Measurements from ENCODE around the gene SKOR1. TPM values are rescaled to one million over a fixed set of nuclear protein-coding genes. Genes with fewer than 3 reads are reported as not detected.

Gene SKOR1
- total and polyA plus RNA-seq, 2 of the 4 experiments (the other 2 are of a cell fraction) = 0.03 TPM; not detected in 1

DNA sequence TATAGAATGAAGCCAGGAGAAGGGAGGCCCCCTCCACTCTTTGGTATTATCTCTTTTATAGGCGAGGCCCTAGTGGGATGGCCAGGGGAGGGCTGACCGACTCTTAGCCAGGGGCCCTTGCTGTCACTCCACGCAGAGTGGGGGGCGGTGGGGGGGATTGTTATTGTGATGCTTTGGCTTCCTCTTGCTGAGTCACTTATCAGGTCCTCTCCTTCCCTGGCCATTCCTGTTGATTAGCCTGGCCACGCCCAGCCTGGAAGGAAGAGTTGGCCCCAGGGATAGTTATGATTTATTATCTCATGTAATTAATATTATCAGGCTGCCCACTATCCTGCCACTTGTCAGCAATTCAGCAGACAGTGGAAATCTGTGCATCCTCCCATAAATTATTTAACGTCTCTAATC lies 25.5 kb upstream of the SKOR1 start:
- intact Hi-C loops (cut with micrococcal nuclease) = no loop called here
- no peaks in the 10 kb centered on the region for H3K27me3 ChIP-seq (ENCODE audit: control insufficient read depth, insufficient read depth, low read length)
- H3K18ac ChIP-seq (ENCODE audit: low read depth, low read length) = no peak overlapping the region
- POLR2A ChIA-PET (ENCODE audit: unreplicated experiment) = no interaction called here
- TF ChIP-seq MAZ (IDR thresholded peaks at IDR 0.05; ENCODE audit: borderline replicate concordance, low read depth, low read length) = no peak
- TF ChIP-seq SMC3 (IDR thresholded peaks at IDR 0.05; ENCODE audit: low read depth, low read length) = no peak
- no peak for TF ChIP-seq CHD1 (IDR thresholded peaks at IDR 0.05; ENCODE audit: low read depth, low read length)
- no peak for TF ChIP-seq POLR2A (IDR thresholded peaks at IDR 0.05; ENCODE audit: low read depth, low read length)
- TF ChIP-seq CTCF (conservative IDR thresholded peaks at IDR 0.05; ENCODE audit: low read depth, low read length) = no peak
- no peak overlapping the region for H2BK15ac ChIP-seq (ENCODE audit: low read depth, low read length)
- H4K5ac ChIP-seq (ENCODE audit: low read depth, low read length) = no peak overlapping the region
- CTCF ChIA-PET = no interaction called here
- H3K79me1 ChIP-seq (ENCODE audit: low read depth in 1 of 2, low read length in 2 of 2) = no peaks in the 10 kb centered on the region; a peak in 1 of 4 replicates
- peaks cover 1% of the 10 kb centered on the region for H3K9me3 ChIP-seq (ENCODE audit: control insufficient read depth, insufficient read depth, low read length)
- H2AFZ ChIP-seq (replicated peaks; ENCODE audit: low read length, poor library complexity) = no peak overlapping the region
- no peak overlapping the region for H3K4me2 ChIP-seq (ENCODE audit: low read depth, low read length)
- H2BK120ac ChIP-seq (ENCODE audit: low read depth, low read length) = no peak overlapping the region
- no peaks in the 10 kb centered on the region for H3K4me1 ChIP-seq (ENCODE audit: control insufficient read depth, insufficient read depth, low read length)
- H2BK20ac ChIP-seq (ENCODE audit: low read depth, low read length) = no peak overlapping the region
- H4K8ac ChIP-seq (ENCODE audit: low read depth in 2 of 2, low read length in 2 of 2) = no peak overlapping the region
- dilution Hi-C loops (cut with HindIII; ENCODE audit: low sequenced_read_pairs, unreplicated experiment) = no loop called here
- in situ Hi-C loops (cut with MboI; ENCODE audit: low sequenced_read_pairs) = no loop called here
- H3K23ac ChIP-seq (ENCODE audit: low read depth, low read length) = no peak overlapping the region
- no peak overlapping the region for H3K56ac ChIP-seq (ENCODE audit: extremely low read depth, insufficient read depth, low read length)
- ATAC-seq (ENCODE audit: low read depth) (no peak), DNase-seq (no peak)
- no CpG with 5 or more reads among the region's 6 CpGs for WGBS, 2 experiments (ENCODE audit: extremely low coverage in 2 of 2, insufficient read length in 1 of 2)
- no peak overlapping the region for H3K9ac ChIP-seq (ENCODE audit: low read depth, low read length)
- H4K91ac ChIP-seq (ENCODE audit: insufficient read depth, low read depth, low read length) = no peak overlapping the region
- no peak overlapping the region for H2BK5ac ChIP-seq (ENCODE audit: low read depth, low read length, poor library complexity, severe bottlenecking)
- peaks cover 5% of the 10 kb centered on the region; the same call in 1 of the 2 replicates for H3K9me1 ChIP-seq (ENCODE audit: insufficient read depth, low read length)
- H3K27ac ChIP-seq (ENCODE audit: insufficient read depth, low read length) = no peak overlapping the region
- H3K4ac ChIP-seq (ENCODE audit: low read depth, low read length) = no peak overlapping the region
- no peak overlapping the region for H3K14ac ChIP-seq (replicated peaks; ENCODE audit: low read depth, low read length)
- H2AK5ac ChIP-seq (ENCODE audit: low read depth, low read length) = no peak overlapping the region
- H3K4me3 ChIP-seq (ENCODE audit: insufficient read depth, low read depth, low read length) = no peak overlapping the region
- no TSS peak for BruUV-seq (replicated peaks)
- 0 out of 2 replicates have a peak, but pooled peaks cover 7% of the 10 kb centered on the region for H4K20me1 ChIP-seq (ENCODE audit: insufficient read depth, low read length)
- H3K36me3 ChIP-seq (ENCODE audit: control insufficient read depth, insufficient read depth, low read length) = no peaks in the 10 kb centered on the region
- no peak overlapping the region for H2AK9ac ChIP-seq (replicated peaks; ENCODE audit: low read depth, low read length, poor library complexity)
